RPMI7951 (cell line): Measurements from ENCODE around the gene AP3M1. TPM values are rescaled to one million over a fixed set of nuclear protein-coding genes. Genes with fewer than 3 reads are reported as not detected.
"Not testable (repeated sequence)": the region's sequence is repeated elsewhere in the genome, so short reads cannot be mapped to it uniquely, and the experiment has no call there.

Experiments used
- DNase-seq: peaks from one replicate; pipeline ENCODE4 v3.0.0-alpha.2; 2012; ENCODE audit warnings: low read depth
- total RNA-seq: library from RNA; depleted of rRNA; stranded (reverse); fragments of >200 nt; shearing (Covaris generic); gene quantifications from 2 replicates; pipeline ENCODE4 v1.2.3, GENCODE V29; 2014; rRNA removed

AP3M1 gene, protein sequence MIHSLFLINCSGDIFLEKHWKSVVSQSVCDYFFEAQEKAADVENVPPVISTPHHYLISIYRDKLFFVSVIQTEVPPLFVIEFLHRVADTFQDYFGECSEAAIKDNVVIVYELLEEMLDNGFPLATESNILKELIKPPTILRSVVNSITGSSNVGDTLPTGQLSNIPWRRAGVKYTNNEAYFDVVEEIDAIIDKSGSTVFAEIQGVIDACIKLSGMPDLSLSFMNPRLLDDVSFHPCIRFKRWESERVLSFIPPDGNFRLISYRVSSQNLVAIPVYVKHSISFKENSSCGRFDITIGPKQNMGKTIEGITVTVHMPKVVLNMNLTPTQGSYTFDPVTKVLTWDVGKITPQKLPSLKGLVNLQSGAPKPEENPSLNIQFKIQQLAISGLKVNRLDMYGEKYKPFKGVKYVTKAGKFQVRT
- 26.4 and 29.2 TPM in 2 replicates for total RNA-seq

DNA sequence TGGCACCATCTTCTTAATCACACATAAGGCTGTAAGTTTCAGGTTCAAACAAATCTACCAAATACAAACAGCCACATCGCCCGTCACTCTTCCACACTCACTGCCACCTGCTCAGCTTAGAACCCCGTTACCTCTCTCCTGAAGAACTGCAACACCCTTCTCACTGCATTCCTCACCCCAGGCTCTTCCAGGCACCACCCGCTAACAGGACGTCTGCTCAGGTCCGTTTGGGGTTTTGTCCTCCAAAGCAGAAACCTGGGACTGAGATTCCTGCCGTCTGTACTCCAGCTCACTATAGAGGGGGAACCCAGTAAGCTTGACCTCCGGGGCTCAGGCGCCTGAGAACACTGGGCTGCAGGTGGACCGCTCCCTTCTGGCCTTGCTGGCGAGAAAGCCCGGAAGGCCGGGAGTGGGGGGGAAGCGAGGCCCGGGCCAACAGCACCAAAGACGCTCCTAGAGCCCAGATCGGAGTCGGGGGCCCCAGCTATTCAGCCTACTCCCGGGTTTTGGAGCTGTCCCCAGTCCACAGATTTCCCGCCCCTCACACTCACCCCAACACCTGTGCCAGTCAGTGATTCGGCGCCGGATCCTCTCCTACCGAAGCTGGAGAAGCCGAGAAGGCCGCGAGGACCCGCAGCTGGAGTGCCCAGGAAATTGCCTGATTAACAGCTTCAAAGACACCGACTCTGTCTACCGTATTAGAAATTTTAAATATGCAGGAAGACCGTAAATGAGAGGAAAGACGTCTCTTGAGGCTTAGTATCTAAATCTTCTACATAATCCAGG, at the start of gene AP3M1:
AP3M1 (minus strand) TSS at position 625 of the 786 bp plus-strand sequence. CDS start 12,449 bp downstream, outside the sequence.
- DNase-seq = no peak

DNA sequence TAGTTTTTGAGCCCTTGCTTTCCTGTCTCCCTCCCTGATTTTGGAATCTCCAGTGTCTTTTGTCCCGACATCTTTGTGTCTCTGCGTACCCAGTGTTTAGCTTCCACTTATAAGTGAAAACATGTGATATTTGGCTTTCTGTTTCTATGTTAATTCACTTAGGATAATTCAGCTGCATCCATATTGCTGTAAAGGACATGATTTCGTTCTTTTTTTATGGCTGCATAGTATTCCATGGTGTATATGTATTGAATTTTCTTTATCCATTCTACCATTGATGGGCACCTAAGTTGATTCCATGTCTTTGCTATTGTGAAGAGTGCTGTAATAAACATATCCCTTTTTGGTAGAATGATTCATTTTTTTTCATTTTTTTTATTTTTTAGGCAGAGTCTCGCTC, 48.7 kb upstream of the AP3M1 start:
- DNase-seq = no peak

GRCh38 chr10:74194999-74195398, 44.4 kb upstream of the AP3M1 start:
- no peak for DNase-seq

DNA sequence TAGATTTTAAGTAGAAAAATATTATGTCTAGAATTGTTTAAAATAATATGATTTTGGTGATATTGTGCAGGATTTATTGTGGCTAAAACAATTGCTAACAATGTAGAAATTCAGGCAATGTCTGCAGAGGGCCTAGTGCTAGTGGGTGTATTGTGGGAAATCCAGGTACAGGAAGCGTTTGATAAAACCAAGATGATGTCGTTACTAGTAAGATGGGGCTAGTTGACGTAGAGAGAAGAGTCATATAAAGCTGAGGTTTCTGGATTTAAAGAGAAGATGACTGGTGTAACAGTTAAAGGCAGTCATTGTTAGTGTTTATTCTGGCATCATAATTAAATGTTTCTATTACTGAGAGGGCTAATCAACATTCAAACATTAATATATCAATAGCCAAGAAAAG, 43.9 kb upstream of the AP3M1 start:
- DNase-seq = no peak

DNA sequence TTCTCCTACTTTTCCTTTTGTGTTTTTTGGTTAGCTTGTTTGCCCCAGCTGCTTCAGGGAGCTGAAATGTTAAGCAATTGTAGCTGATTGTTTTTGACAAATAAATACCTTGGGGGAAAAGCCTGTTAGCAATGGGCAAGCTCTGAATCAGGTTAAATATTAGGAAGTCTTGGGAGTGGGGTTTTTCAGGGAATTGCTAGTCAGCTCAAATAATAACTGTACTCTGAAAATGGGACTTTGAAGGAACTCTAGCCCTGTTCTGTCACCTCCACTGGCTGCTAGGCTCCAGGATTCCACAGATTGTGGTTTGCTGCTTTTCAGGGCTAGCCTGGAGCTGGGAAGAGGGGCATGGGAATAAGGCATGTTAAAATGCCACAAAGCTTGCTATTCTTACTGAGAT, 39.9 kb upstream of the AP3M1 start:
- DNase-seq = peak; percentile 61

GRCh38 chr10:74189999-74190421, 39.4 kb upstream of the AP3M1 start:
- DNase-seq = peak; percentile 87

DNA sequence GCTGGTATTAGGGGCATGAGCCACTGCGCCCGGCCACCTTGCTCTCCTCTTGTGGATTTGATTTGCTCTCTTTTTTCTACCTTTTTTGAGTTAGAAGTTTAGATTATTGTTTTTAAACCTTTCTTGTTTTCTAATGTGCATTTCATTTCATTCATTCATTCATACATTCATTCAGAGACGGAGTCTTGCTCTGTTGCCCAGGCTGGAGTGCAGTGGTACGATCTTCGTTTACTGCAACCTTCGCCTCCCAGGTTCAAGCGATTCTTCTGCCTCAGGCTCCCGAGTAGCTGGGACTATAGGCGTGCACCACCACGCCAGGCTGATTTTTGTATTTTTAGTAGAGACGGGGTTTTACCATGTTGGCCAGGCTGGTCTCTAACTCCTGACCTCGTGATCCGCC, 38.0 kb upstream of the AP3M1 start:
- not testable (repeated sequence) for DNase-seq

DNA sequence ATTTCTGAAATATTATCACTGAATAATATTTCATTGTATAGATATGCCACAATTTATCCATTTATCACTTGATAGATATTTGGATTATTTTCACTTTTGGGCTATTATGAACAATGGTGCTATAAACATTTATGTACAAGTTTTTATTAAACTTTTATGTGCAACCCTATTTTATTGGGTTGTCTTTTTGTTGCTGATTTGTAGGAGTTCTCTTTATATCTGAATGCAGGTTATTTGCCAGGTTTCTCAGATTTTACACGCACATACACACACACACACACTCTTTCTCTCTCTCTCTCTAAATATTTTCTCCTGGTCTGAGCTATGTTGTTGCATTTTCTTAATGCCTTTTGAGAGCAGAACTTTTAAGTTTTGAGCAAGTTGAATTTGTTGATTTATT, 36.6 kb upstream of the AP3M1 start:
- DNase-seq = no peak

DNA sequence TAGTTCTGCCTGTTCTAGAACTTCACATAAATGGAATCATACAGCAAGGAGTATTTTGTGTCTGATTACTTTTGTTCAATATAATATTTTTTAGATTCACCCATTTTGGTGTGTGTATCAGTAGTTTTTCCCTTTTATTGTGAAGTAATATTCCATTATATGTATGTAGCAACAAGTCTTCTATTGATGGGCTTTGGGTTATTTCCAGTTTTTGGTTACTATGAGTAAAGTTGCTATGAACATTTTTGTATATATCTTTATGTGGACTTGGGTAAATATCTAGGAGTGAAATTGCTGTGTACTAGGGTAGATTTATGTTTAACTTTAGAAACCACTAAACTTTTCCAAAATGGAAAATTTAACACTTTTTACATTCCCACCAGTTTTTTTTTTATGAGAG, 36.0 kb upstream of the AP3M1 start:
- no peak for DNase-seq

DNA sequence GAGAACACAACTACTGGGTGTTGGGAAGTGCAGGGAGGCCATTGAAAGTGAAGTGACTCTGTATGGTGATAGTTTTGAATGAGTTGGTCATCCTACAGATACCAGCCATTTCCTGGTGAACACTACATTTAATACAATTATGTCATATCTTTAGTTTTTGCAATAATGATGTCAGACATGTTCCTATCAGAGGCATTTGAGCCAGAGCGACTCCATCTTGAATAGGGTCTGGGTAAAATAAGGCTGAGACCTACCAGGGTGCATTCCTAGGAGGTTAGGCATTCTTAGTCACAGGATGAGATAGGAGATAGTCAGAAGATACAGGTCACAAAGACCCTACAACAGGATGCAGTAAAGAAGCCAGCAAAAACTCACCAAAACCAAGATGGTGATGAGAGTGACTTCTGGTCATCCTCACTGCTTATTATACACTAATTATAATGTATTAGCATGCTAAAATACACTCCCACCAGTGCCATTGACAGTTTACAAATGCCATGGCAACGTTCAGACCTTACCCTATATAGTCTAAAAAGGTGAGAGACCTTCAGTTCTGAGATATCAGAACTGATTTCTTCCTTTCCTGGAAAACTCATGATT, 28.6 kb upstream of the AP3M1 start:
- peak; percentile 22 for DNase-seq

- DNase-seq = no peak
Measured at GRCh38 chr10:74178042-74178791, 27.6 kb upstream of the AP3M1 start.

GRCh38 chr10:74177140-74177677, 26.6 kb upstream of the AP3M1 start:
- DNase-seq = peak; percentile 46

DNA sequence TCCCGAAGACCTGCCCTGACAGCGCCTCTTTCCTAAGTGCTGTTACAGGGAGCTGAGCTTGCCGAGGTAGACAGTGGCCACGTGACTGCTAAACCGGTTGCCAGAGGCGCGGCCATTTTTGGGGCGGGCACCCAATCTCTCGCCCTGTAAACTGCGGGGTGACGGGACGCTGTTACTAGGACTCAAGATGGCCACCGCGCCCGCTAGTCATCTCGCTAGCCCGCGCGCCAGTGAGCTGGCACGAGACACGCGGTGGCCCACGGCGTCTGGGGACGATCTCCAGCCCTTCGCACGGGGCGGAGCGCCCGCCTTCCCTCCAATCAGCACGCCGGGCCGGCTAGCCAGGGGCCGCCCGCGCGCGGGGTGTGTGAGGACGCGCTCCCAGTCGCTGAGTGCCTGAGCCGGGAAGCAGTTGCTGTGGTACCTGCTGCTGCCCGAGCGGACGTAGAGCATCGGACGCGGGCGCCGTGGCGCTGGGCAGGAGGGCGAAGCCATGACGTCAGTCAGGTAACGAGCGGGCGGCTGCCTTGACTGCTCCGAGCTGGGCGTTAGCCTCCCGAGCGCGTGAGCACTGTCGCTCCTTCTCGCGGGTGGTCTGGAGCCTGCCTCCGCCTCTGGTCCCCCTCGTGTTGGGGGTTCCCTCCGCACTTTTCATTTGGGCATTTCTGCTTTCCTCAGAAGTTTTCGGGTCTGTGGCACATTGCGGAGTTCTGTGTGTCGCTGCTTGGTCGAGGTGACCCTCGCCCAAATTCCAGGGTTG, 25.9 kb upstream of the AP3M1 start:
- DNase-seq = peak; percentile 96

DNA sequence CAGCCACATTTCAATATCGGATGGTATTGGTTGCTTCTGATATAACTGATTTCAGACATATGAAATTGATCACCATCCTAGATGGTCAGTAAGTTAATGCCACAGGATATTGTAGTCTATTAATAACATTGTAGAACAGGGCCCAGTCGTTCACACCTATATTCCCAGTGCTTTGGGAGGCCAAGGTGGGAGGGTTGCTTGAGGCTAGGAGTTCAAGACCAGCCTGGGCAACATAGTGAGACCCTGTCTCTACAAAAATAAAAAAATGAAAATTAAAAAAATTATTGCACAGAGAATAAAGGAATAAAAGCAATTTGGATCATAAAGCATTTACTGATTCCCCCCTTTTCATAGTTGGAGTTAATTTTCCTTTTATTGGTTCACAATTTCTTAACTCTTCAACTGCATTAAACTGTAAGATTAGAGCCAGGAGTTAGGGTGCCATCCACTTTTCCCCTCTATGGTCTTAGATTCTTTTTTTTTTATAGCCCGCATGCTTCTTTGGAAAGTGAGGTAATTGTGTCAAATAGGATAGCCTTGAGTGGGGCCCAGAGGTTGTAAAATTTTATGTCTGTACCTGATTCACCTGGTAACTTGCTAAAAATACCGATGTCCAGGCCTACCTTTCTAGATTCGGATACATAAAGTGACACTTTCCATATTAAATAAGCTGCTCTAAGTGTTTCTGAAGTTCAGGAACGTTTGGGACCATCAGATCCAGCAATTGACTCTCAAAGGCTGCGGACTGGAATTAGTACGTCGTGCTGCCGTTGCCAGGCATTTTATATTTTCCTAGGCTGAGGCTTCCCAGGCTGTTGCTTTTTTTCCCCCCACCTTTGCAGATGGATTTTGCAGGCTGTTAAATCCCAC, 25.1 kb upstream of the AP3M1 start:
- no peak for DNase-seq

GRCh38 chr10:74174521-74174920, 23.9 kb upstream of the AP3M1 start:
- no peak for DNase-seq

DNA sequence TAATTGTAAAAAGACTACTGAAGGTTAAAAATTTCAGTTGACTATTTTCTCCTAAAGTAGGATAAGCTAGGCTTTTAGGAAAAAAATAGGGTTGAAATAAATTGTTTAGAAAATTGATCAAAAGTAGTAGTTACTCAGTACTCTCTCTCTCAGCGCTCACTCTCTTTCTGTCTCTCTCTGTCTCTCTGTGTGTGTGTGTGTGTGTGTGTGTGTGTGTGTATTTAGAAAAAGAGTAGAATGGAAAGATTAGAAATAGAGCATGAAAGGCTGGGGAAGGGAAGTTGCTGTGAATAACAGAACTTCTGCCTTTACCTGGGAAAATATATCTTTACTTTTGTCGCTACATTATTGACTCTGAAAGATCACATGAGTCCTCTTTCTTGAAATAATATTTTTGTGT, 21.0 kb upstream of the AP3M1 start:
- no peak for DNase-seq

DNA sequence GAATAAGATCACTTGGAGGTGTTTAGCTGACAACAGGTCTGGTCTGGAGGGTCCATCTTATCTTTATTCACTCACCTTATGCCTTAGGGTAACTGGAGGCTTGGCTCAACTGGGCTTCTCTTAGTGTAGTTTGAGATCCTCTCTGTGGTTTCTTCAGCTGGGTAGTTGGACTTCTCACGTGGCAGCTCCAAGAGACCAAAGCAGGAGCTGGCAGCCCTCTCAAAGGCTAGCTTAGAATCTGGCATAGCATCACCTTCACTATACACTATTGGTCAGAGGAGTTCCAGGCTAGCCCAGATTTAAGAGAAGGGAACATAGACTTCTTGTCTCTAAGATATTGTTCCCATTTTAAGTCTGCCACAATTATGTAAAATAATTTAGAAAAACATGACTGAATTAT, 16.8 kb upstream of the AP3M1 start:
- no peak for DNase-seq

DNA sequence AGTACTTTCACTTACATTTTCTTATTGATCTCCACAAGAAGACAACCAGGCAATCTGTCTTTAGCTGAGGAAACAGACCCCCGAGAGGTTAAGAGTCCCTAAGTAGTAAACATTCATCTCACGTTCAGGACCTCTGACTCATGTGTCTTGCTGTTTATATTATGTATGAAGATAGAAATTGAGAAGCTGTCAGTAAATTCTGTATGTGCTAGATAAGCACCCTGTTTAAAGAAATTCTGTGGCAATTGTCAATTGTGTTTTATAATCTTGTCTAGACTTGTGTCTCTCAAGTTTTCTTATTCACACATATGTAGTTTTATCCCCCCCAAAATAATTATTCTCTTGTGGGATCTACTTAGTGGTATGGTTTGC, 14.9 kb upstream of the AP3M1 start:
- no peak for DNase-seq

DNA sequence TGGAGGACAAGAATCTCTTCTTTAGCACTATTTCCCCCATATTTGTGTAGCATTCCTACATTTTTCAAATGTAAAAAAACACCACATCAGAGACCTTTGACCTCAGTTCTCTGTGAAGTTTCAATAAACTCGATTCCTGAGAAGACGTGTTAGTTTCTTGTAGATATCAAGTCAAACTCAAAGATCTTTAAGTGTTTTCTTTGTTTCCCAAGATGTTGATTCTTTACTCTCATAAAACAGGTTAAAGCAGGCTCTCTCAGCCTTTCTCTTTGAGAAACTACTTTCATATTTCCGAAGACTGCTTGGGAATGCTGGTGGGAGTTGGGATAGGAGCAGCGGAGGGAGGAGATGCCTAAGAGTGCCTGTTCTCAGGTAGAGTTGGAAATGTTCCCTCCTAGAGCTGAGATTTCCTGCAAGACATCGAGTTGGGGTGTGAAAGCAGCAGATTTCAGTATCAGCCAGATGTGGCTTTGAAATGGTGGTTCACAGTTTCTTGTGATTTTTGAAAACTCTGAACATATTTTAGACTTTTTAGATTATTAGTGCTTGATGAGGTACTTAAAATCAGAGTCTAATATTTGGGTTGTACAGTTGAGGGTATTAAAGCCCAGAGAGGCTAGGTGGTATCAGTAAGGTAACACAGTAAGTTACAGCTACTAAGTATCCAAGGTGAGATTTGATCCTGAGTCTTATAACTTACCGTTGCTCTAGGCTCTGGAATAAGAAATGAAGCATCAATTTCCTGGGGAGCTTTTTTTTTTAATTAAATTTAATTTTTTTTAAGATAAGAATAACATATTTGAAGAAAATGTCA, 14.3 kb upstream of the AP3M1 start:
- no peak for DNase-seq
